ENCODE results near the gene GOLGA6C. TPM values are rescaled to one million over a fixed set of nuclear protein-coding genes. Genes with fewer than 3 reads are reported as not detected.
"Not testable (repeated sequence)": the region's sequence is repeated elsewhere in the genome, so short reads cannot be mapped to it uniquely, and the experiment has no call there.

The GOLGA6C gene, protein sequence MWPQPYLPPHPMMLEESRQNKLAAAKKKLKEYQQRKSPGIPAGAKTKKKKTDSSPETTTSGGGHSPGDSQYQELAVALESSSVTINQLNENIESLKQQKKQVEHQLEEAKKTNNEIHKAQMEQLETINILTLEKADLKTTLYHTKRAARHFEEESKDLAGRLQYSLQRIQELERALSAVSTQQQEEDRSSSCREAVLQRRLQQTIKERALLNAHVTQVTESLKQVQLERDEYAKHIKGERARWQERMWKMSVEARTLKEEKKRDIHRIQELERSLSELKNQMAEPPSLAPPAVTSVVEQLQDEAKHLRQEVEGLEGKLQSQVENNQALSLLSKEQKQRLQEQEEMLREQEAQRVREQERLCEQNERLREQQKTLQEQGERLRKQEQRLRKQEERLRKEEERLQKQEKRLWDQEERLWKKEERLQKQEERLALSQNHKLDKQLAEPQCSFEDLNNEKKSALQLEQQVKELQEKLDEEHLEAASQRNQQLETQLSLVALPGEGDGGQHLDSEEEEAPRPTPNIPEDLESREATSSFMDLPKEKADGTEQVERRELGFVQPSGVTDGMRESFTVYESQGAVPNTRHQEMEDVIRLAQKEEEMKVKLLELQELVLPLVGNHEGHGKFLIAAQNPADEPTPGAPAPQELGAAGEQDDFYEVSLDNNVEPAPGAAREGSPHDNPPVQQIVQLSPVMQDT
- not detected for total RNA-seq

DNA sequence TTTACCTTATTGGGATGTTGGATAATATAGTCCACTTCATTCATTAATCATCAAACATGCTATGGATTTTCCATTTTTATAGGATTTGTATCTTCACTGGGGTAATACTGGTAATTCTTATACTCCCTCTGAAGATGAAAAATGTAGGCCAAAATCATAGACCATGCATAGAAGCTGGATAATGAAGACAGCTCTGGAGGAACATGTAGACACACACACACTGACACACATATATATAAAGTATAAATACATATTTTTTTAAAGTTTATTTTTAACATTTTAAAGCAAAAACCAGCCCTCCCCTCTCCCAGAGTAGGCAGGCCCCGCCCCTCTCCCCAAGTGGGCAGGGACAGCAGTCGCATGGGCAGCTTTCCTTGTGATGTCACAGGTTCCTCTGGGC is at the start of gene GOLGA6C:
GOLGA6C (plus strand) TSS at position 301 of the 400 bp plus-strand sequence. CDS start 265 bp downstream, outside the sequence.
- not testable (repeated sequence) for H3K36me3 ChIP-seq, H3K4me1 ChIP-seq, DNase-seq, H3K27me3 ChIP-seq, H3K4me3 ChIP-seq, H3K9me3 ChIP-seq, H3K27ac ChIP-seq

DNA sequence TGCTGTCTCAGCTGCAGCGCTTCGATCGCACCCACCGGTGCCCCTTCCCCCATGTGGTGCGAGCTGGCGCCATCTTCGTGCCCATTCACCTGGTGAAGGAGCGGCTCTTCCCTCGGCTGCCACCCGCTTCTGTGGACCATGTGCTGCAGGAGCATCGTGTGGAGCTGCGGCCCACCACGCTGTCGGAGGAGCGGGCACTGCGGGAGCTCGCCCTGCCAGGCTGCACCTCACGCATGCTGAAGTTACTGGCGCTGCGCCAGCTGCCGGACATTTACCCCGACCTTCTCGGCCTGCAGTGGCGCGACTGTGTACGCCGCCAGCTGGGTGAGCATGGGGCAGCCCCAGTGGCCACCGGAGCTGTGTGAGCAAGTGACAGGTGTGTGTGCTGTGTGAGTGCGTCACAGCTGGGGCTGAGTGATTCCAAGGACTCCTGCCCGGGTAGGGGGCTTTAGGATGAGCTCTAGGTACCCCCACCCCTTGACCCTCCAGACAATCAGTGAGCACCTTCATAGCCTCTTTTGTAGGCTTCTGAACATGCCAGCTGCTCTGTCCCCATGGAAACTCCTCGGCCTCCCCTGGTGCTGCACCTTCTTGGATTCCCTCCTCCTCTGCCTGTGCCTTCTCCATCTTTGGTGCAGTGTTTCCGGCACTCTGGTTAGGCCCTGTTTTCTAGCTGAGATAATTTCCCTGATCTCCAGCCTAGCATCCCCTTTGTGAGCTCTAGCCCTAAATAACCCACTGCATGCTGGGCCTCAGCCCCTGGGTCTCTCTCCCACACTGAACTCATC is 49.4 kb upstream of the GOLGA6C start:
- H3K9me3 ChIP-seq = no peaks in the 10 kb centered on the region
- H3K27me3 ChIP-seq = no peaks in the 10 kb centered on the region
- no peak for DNase-seq
- peaks cover 5 to 36% (median 13%) of the 10 kb centered on the region in 4 donors for H3K4me1 ChIP-seq
- peaks cover 0 to 75% (median 0%) of the 10 kb centered on the region in 3 donors for H3K36me3 ChIP-seq
- no peak overlapping the region for H3K4me3 ChIP-seq
- TF ChIP-seq POLR2A (IDR thresholded peaks at IDR 0.05) = no peak
- TF ChIP-seq, protein P1, sequence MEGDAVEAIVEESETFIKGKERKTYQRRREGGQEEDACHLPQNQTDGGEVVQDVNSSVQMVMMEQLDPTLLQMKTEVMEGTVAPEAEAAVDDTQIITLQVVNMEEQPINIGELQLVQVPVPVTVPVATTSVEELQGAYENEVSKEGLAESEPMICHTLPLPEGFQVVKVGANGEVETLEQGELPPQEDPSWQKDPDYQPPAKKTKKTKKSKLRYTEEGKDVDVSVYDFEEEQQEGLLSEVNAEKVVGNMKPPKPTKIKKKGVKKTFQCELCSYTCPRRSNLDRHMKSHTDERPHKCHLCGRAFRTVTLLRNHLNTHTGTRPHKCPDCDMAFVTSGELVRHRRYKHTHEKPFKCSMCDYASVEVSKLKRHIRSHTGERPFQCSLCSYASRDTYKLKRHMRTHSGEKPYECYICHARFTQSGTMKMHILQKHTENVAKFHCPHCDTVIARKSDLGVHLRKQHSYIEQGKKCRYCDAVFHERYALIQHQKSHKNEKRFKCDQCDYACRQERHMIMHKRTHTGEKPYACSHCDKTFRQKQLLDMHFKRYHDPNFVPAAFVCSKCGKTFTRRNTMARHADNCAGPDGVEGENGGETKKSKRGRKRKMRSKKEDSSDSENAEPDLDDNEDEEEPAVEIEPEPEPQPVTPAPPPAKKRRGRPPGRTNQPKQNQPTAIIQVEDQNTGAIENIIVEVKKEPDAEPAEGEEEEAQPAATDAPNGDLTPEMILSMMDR (IDR thresholded peaks at IDR 0.05) = no peak
- H3K27ac ChIP-seq = no peak overlapping the region

DNA sequence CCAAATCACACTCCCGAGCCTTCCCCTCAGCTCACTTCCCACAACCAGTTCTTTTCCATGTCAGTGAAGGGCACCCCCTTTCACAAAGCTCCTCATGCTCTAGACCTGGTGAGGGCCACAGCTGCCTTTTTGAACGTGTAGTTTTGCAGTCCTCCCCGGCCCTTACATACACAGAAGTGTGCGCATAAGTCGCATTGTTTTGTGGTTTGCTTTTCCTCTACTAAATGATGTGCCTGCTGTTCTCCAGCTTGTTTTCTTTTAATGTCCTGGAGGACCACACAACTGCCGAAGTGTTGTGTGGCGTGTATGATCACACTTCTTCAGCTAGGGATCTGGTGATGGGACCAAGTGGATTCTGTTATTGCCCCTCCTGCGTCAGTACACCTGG is 48.9 kb upstream of the GOLGA6C start:
- Histone ChIP-seq H3K9me3 (no peaks in the 10 kb centered on the region), H3K4me1 (peaks cover 0 to 31% (median 9%) of the 10 kb centered on the region in 4 donors), H3K27ac (no peak overlapping the region), H3K4me3 (no peak overlapping the region), H3K36me3 (peaks cover 0 to 75% (median 0%) of the 10 kb centered on the region in 3 donors), H3K27me3 (no peaks in the 10 kb centered on the region)
- DNase-seq = no peak
- TF ChIP-seq POLR2A (IDR thresholded peaks at IDR 0.05) = no peak
- TF ChIP-seq, protein P1 (IDR thresholded peaks at IDR 0.05) = no peak

DNA sequence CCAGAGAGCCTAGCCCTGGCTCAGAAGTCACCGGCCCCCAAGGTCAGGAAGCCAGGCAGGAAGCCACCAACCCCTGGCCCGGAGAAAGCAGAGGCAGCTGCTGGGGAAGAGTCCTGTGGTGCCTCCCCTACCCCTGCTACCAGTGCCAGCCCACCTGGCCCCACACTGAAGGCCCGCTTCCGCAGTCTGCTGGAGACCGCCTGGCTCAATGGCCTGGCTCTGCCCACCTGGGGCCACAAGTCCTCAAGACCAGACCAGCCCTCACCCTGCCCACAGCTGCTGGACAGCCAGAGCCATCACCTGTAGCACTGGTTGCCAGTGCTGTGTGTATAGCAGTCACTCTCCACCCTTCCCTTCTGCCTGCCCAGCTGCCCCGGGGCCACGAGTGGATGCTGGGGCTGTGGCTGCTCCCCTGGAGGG is 47.3 kb upstream of the GOLGA6C start:
- Histone ChIP-seq H3K4me1 (peaks cover 0 to 20% (median 2%) of the 10 kb centered on the region in 4 donors), H3K27me3 (no peaks in the 10 kb centered on the region), H3K4me3 (no peak overlapping the region), H3K9me3 (no peaks in the 10 kb centered on the region), H3K27ac (no peak overlapping the region), H3K36me3 (peaks cover 0 to 74% (median 0%) of the 10 kb centered on the region in 3 donors)
- DNase-seq = no peak
- TF ChIP-seq, protein P1 (IDR thresholded peaks at IDR 0.05) = no peak
- TF ChIP-seq POLR2A (IDR thresholded peaks at IDR 0.05) = no peak

DNA sequence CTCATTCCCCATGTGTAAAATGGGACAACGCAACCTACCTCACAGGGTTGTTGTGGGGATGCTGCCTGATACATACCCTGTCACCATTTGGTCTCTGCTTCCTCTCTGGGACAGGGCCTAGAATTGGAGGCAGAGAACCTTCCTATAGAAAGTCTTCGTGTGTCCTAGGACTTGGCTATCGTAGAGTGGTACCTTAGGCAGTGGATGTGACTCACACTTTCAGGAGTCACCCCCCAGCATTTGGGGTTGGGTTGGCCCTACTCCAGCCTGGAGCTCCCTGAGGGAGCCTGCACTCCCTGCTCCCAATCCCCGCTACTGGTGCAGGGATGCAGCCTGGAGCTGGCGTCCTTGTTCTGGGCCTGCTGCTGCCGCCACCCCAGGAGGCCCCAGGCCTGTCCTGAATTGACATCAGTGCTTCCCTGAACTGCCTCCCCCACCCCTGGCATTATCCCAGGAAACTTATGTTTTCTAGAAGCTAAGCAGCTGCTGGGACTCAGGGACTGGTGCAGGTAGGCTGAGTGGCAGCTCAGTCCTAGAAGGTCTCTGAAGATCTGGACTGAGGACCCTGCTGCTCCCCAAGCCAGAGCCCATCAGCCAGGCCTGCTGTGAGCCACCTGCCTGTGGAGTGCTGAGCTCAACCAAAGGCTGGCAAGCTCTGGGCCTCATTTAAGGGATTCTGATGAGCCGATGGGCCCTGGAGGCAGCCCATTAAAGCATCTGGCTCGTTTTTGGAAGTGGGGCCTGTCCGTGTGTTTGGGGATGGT is 46.5 kb upstream of the GOLGA6C start:
- H3K36me3 ChIP-seq = peaks cover 0 to 66% (median 0%) of the 10 kb centered on the region in 3 donors
- H3K27me3 ChIP-seq = no peaks in the 10 kb centered on the region
- H3K4me1 ChIP-seq = peaks cover 0 to 16% (median 2%) of the 10 kb centered on the region in 4 donors
- H3K9me3 ChIP-seq = no peaks in the 10 kb centered on the region
- no peak for DNase-seq
- TF ChIP-seq, protein P1 (IDR thresholded peaks at IDR 0.05) = no peak
- no peak overlapping the region for H3K27ac ChIP-seq
- no peak overlapping the region for H3K4me3 ChIP-seq

Measured in Peyer's patch (tissue), 4 donors.